Measurements from ENCODE around the gene PHC3. TPM values are rescaled to one million over a fixed set of nuclear protein-coding genes. Genes with fewer than 3 reads are reported as not detected.

PHC3 gene
- total and polyA plus RNA-seq, 2 of the 13 experiments (the other 11 are each of a cell fraction or from before 2014, with no cell fraction given) = 24.1 to 49.0 TPM

DNA sequence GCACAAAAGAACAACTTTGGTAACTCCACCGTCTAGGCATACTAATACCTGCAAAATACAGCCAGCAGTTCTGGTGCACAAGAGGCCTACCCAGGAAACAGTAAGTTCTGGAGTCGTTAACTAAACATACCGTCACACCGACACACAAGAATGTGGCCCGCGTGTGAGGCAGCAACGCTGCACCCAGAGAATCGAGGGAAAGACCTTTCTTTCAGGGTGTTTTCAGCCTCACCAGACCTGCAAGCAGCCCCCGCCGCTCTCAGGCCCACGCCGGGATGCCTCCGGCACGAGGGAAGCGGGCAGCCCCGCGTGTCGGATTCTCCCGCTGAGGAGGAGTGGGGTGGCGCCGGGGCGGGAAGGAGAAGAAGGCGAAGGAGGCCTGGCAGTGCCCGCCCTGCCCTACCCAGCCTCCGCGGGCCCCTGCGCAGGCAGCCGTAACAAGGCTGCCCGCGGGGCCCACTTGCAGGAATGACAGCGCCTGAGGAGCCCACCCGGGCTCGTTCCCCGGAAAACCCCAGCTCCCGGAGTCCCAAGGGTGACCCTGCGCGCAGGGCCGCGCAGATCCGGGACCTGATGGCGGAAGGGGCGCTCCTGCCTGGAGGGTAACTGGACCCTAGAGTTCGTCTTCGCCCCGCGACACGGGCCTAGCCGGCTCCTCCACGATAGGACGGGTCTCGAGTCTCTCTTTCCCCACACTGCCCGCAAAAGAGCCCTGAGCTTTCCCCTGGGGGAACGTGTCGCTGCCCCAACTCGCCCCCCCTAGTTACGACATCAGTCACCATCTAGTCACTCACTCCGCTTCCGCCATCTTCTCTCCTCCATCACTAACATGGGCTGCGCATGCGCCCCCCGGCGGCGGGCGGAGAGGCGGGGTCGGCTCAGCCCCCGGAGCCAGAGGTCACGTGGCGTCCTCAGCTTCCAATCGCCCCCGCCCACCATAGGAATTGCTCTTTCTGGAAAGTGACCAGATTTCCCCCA, at the start of gene PHC3 (continued):
- TF ChIP-seq, protein P1, sequence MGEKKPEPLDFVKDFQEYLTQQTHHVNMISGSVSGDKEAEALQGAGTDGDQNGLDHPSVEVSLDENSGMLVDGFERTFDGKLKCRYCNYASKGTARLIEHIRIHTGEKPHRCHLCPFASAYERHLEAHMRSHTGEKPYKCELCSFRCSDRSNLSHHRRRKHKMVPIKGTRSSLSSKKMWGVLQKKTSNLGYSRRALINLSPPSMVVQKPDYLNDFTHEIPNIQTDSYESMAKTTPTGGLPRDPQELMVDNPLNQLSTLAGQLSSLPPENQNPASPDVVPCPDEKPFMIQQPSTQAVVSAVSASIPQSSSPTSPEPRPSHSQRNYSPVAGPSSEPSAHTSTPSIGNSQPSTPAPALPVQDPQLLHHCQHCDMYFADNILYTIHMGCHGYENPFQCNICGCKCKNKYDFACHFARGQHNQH (CRISPR knock-in tag; IDR thresholded peaks at IDR 0.05) = peak; percentile 48; the same call in 1 of the 2 replicates
- TF ChIP-seq SMAD3 (CRISPR knock-in tag; IDR thresholded peaks at IDR 0.05) = peak; percentile 37; the same call in 1 of the 2 replicates
- TF ChIP-seq CENPT (CRISPR knock-in tag; IDR thresholded peaks at IDR 0.05; ENCODE audit: low read depth) = no peak
- TF ChIP-seq ZNF607 (CRISPR knock-in tag; IDR thresholded peaks at IDR 0.05; ENCODE audit: borderline replicate concordance) = no peak
- TF ChIP-seq ZNF282 (IDR thresholded peaks at IDR 0.05; ENCODE audit: partially characterized antibody) = no peak
- no peak for TF ChIP-seq TCF7L2 (IDR thresholded peaks at IDR 0.05; ENCODE audit: low read depth, low read length)
- peak; percentile 49; the same call in 1 of the 2 replicates for TF ChIP-seq ZNF776 (CRISPR knock-in tag; IDR thresholded peaks at IDR 0.05)
- no peak; the same call in 1 of the 2 replicates for TF ChIP-seq ZNF138 (CRISPR knock-in tag; IDR thresholded peaks at IDR 0.05; ENCODE audit: low read depth)
- TF ChIP-seq, protein P2, sequence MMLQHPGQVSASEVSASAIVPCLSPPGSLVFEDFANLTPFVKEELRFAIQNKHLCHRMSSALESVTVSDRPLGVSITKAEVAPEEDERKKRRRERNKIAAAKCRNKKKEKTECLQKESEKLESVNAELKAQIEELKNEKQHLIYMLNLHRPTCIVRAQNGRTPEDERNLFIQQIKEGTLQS (CRISPR knock-in tag; IDR thresholded peaks at IDR 0.05) = no peak
- TF ChIP-seq RORA (CRISPR knock-in tag; IDR thresholded peaks at IDR 0.05) = no peak
- no peak for TF ChIP-seq SRSF9 (IDR thresholded peaks at IDR 0.05; ENCODE audit: borderline replicate concordance, insufficient read depth, low read depth, low read length, poor library complexity, severe bottlenecking)
- no peak for TF ChIP-seq SCMH1 (CRISPR knock-in tag; IDR thresholded peaks at IDR 0.05; ENCODE audit: borderline replicate concordance)
- no peak for TF ChIP-seq MED8 (CRISPR knock-in tag; IDR thresholded peaks at IDR 0.05; ENCODE audit: insufficient replicate concordance)
- no peak for TF ChIP-seq ATRX (CRISPR knock-in tag; IDR thresholded peaks at IDR 0.05; ENCODE audit: borderline replicate concordance)
- TF ChIP-seq, protein P3, sequence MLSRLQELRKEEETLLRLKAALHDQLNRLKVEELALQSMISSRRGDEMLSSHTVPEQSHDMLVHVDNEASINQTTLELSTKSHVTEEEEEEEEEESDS (CRISPR knock-in tag; IDR thresholded peaks at IDR 0.05; ENCODE audit: borderline replicate concordance) = no peak
- 0 out of 2 replicates have a peak, but pooled peaks have one; percentile 15 for TF ChIP-seq ZFP1 (CRISPR knock-in tag; IDR thresholded peaks at IDR 0.05)
- TF ChIP-seq, protein P4, sequence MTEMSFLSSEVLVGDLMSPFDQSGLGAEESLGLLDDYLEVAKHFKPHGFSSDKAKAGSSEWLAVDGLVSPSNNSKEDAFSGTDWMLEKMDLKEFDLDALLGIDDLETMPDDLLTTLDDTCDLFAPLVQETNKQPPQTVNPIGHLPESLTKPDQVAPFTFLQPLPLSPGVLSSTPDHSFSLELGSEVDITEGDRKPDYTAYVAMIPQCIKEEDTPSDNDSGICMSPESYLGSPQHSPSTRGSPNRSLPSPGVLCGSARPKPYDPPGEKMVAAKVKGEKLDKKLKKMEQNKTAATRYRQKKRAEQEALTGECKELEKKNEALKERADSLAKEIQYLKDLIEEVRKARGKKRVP (CRISPR knock-in tag; IDR thresholded peaks at IDR 0.05) = no peak
- TF ChIP-seq, protein P5, sequence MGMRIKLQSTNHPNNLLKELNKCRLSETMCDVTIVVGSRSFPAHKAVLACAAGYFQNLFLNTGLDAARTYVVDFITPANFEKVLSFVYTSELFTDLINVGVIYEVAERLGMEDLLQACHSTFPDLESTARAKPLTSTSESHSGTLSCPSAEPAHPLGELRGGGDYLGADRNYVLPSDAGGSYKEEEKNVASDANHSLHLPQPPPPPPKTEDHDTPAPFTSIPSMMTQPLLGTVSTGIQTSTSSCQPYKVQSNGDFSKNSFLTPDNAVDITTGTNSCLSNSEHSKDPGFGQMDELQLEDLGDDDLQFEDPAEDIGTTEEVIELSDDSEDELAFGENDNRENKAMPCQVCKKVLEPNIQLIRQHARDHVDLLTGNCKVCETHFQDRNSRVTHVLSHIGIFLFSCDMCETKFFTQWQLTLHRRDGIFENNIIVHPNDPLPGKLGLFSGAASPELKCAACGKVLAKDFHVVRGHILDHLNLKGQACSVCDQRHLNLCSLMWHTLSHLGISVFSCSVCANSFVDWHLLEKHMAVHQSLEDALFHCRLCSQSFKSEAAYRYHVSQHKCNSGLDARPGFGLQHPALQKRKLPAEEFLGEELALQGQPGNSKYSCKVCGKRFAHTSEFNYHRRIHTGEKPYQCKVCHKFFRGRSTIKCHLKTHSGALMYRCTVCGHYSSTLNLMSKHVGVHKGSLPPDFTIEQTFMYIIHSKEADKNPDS (CRISPR knock-in tag; IDR thresholded peaks at IDR 0.05) = no peak
- TF ChIP-seq SMAD9 (CRISPR knock-in tag; IDR thresholded peaks at IDR 0.05) = no peak
- 0 out of 2 replicates have a peak, but pooled peaks have one; percentile 24 for TF ChIP-seq KLF11 (CRISPR knock-in tag; IDR thresholded peaks at IDR 0.05)
- TF ChIP-seq, protein P6, sequence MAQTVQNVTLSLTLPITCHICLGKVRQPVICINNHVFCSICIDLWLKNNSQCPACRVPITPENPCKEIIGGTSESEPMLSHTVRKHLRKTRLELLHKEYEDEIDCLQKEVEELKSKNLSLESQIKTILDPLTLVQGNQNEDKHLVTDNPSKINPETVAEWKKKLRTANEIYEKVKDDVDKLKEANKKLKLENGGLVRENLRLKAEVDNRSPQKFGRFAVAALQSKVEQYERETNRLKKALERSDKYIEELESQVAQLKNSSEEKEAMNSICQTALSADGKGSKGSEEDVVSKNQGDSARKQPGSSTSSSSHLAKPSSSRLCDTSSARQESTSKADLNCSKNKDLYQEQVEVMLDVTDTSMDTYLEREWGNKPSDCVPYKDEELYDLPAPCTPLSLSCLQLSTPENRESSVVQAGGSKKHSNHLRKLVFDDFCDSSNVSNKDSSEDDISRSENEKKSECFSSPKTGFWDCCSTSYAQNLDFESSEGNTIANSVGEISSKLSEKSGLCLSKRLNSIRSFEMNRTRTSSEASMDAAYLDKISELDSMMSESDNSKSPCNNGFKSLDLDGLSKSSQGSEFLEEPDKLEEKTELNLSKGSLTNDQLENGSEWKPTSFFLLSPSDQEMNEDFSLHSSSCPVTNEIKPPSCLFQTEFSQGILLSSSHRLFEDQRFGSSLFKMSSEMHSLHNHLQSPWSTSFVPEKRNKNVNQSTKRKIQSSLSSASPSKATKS (CRISPR knock-in tag; IDR thresholded peaks at IDR 0.05) = peak; percentile 58
- no peak for TF ChIP-seq ZNF775 (CRISPR knock-in tag; IDR thresholded peaks at IDR 0.05; ENCODE audit: borderline replicate concordance)
